ENCODE measurements around the gene GOLGB1. TPM values are rescaled to one million over a fixed set of nuclear protein-coding genes. Genes with fewer than 3 reads are reported as not detected.
A peak's percentile ranks its signal among the peaks of the same experiment; 100 is the strongest.

Gene GOLGB1
- total RNA-seq, 1 experiment from 2014 or later: 31.3 TPM

- Histone ChIP-seq H3K27me3 (ENCODE audit: insufficient read depth, low read length) (no peaks in the 10 kb centered on the region), H3K9me2 (ENCODE audit: insufficient read depth) (no peaks in the 10 kb centered on the region), H3K79me2 (ENCODE audit: insufficient read depth, low read length) (no peaks in the 10 kb centered on the region), H3K4me1 (ENCODE audit: control insufficient read depth in 1 of 2, insufficient read depth in 2 of 2, low read length in 2 of 2) (no peaks in the 10 kb centered on the region), H3K9me3 (ENCODE audit: control insufficient read depth in 1 of 2, insufficient read depth in 1 of 2, low read depth in 1 of 2, low read length in 2 of 2) (no peaks in the 10 kb centered on the region), H4K20me1 (ENCODE audit: insufficient read depth) (peaks cover 3% of the 10 kb centered on the region; the same call in 1 of the 2 replicates), H3K36me3 (ENCODE audit: control insufficient read depth in 1 of 2, insufficient read depth in 2 of 2, low read length in 2 of 2) (peaks cover 11 to 14% of the 10 kb centered on the region in 2 experiments), H3K4me3 (replicated peaks in 1 of 2; ENCODE audit: low read depth in 1 of 2, low read length in 2 of 2) (no peak overlapping the region), H2AFZ (ENCODE audit: low read depth, low read length, poor library complexity, severe bottlenecking) (no peak overlapping the region), H3K27ac (ENCODE audit: low read depth, low read length) (no peak overlapping the region), H3K4me2 (ENCODE audit: low read length) (no peak overlapping the region), H3K9ac (ENCODE audit: low read length) (no peak overlapping the region)
- intact Hi-C loops (cut with micrococcal nuclease): no loop called here
- CTCF ChIA-PET: no interaction called here
- POLR2A ChIA-PET: no interaction called here
- ATAC-seq: no peak
- RAD21 ChIA-PET (ENCODE audit: low non-redundant PET in 1 of 2, low total read pairs in 2 of 2, uncharacterized antibody in 2 of 2, unreplicated experiment in 2 of 2): no interaction called here
- DNase-seq (ENCODE audit: low read depth, low spot score): no peak
- no peak for TF ChIP-seq EGR1 (IDR thresholded peaks at IDR 0.05; ENCODE audit: low read depth)
- no peak for TF ChIP-seq RAD21 (IDR thresholded peaks at IDR 0.05; ENCODE audit: low read depth)
- TF ChIP-seq CEBPB (IDR thresholded peaks at IDR 0.05; ENCODE audit: low read depth): peak; percentile 49; the same call in 1 of the 2 replicates
- BruUV-seq (replicated peaks): no TSS peak
Measured at GRCh38 chr3:121769246-121769645, 19.7 kb upstream of the GOLGB1 start.

GRCh38 chr3:121768452-121768851 is 18.9 kb upstream of the GOLGB1 start:
- H3K4me3 ChIP-seq (replicated peaks in 1 of 2; ENCODE audit: low read depth in 1 of 2, low read length in 2 of 2): no peak overlapping the region
- POLR2A ChIA-PET: no interaction called here
- no peak overlapping the region for H3K27ac ChIP-seq (ENCODE audit: low read depth, low read length)
- peaks cover 11 to 14% of the 10 kb centered on the region in 2 experiments for H3K36me3 ChIP-seq (ENCODE audit: control insufficient read depth in 1 of 2, insufficient read depth in 2 of 2, low read length in 2 of 2)
- intact Hi-C loops (cut with micrococcal nuclease): no loop called here
- no peaks in the 10 kb centered on the region for H3K9me3 ChIP-seq (ENCODE audit: control insufficient read depth in 1 of 2, insufficient read depth in 1 of 2, low read depth in 1 of 2, low read length in 2 of 2)
- no TSS peak for BruUV-seq (replicated peaks)
- no peaks in the 10 kb centered on the region for H3K79me2 ChIP-seq (ENCODE audit: insufficient read depth, low read length)
- H3K4me2 ChIP-seq (ENCODE audit: low read length): no peak overlapping the region
- H3K27me3 ChIP-seq (ENCODE audit: insufficient read depth, low read length): no peaks in the 10 kb centered on the region
- RAD21 ChIA-PET (ENCODE audit: low non-redundant PET in 1 of 2, low total read pairs in 2 of 2, uncharacterized antibody in 2 of 2, unreplicated experiment in 2 of 2): no interaction called here
- H4K20me1 ChIP-seq (ENCODE audit: insufficient read depth): no peaks in the 10 kb centered on the region; the same call in 1 of the 2 replicates
- H2AFZ ChIP-seq (ENCODE audit: low read depth, low read length, poor library complexity, severe bottlenecking): no peak overlapping the region
- ATAC-seq (no peak), DNase-seq (ENCODE audit: low read depth, low spot score) (no peak)
- H3K9me2 ChIP-seq (ENCODE audit: insufficient read depth): no peaks in the 10 kb centered on the region
- no peaks in the 10 kb centered on the region for H3K4me1 ChIP-seq (ENCODE audit: control insufficient read depth in 1 of 2, insufficient read depth in 2 of 2, low read length in 2 of 2)
- CTCF ChIA-PET: no interaction called here
- TF ChIP-seq POLR2A (IDR thresholded peaks at IDR 0.05; ENCODE audit: borderline replicate concordance, extremely low read depth, insufficient read depth, insufficient read length) (no peak), ATF3 (IDR thresholded peaks at IDR 0.05) (no peak), ELF1 (IDR thresholded peaks at IDR 0.05; ENCODE audit: borderline replicate concordance, low read depth) (no peak), SP1 (IDR thresholded peaks at IDR 0.05; ENCODE audit: low read depth) (no peak), RAD21 (IDR thresholded peaks at IDR 0.05; ENCODE audit: low read depth) (no peak), CEBPB (IDR thresholded peaks at IDR 0.05; ENCODE audit: low read depth) (no peak), EZH2 (IDR thresholded peaks at IDR 0.05) (no peak), CTCF (IDR thresholded peaks at IDR 0.05 in 2 of 3, conservative IDR thresholded peaks at IDR 0.05 in 1 of 3; ENCODE audit: borderline replicate concordance in 1 of 3, insufficient read depth in 1 of 3, low read depth in 2 of 3, low read length in 2 of 3) (no peak)
- H3K9ac ChIP-seq (ENCODE audit: low read length): no peak overlapping the region
